Upper lobe of left lung (tissue), 4 donors: ENCODE results near the gene PEX14.

Experiments
- EP300 ChIP-seq, 4 donors: sonication (generic); formaldehyde crosslinking; IDR thresholded peaks; one replicate each; pipeline ENCODE4 v1.5.1; 2017; ENCODE audit warnings: antibody characterized with exemption in 4 of 4, control low read depth in 2 of 4
- POLR2A ChIP-seq, 4 donors: fragments of 450-650 bp; IDR thresholded peaks; one replicate each; pipeline ENCODE4 v1.5.1; 2016 to 2017; ENCODE audit warnings: antibody characterized with exemption in 4 of 4, mild to moderate bottlenecking in 2 of 4
- POLR2AphosphoS5 ChIP-seq, 2 donors: sonication (generic); formaldehyde crosslinking; IDR thresholded peaks; one replicate each; pipeline ENCODE4 v1.5.1; 2017; ENCODE audit warnings: antibody characterized with exemption in 2 of 2
- TF ChIP-seq, protein P1 (sequence below), 6 experiments: fragments of 450-650 bp in 4 of 6; fragments of 200-600 bp in 2 of 6; sonication (generic) in 2 of 6; IDR thresholded peaks; one replicate each; pipeline ENCODE4 v1.5.1; 2016 to 2019; ENCODE audit warnings: antibody characterized with exemption in 6 of 6

GRCh38 chr1:10639011-10639774, 164.4 kb downstream of the PEX14 start:
- TF ChIP-seq, protein P1, sequence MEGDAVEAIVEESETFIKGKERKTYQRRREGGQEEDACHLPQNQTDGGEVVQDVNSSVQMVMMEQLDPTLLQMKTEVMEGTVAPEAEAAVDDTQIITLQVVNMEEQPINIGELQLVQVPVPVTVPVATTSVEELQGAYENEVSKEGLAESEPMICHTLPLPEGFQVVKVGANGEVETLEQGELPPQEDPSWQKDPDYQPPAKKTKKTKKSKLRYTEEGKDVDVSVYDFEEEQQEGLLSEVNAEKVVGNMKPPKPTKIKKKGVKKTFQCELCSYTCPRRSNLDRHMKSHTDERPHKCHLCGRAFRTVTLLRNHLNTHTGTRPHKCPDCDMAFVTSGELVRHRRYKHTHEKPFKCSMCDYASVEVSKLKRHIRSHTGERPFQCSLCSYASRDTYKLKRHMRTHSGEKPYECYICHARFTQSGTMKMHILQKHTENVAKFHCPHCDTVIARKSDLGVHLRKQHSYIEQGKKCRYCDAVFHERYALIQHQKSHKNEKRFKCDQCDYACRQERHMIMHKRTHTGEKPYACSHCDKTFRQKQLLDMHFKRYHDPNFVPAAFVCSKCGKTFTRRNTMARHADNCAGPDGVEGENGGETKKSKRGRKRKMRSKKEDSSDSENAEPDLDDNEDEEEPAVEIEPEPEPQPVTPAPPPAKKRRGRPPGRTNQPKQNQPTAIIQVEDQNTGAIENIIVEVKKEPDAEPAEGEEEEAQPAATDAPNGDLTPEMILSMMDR (IDR thresholded peaks at IDR 0.05), result no peak
- TF ChIP-seq POLR2AphosphoS5 (IDR thresholded peaks at IDR 0.05) (no peak), POLR2A (IDR thresholded peaks at IDR 0.05) (no peak), EP300 (IDR thresholded peaks at IDR 0.05) (no peak)
